ENCODE measurements around the gene DOHH.

The DOHH gene

GRCh38 chr19:3466635-3467034 is 33.8 kb downstream of the DOHH start:
- Histone ChIP-seq H3K9ac (ENCODE audit: insufficient read length, low read depth) (no peak overlapping the region), H3K27me3 (ENCODE audit: insufficient read depth, insufficient read length) (peaks cover 3% of the 10 kb centered on the region), H3K36me3 (ENCODE audit: insufficient read depth, insufficient read length, low read length) (peaks cover 3% of the 10 kb centered on the region), H3K9me3 (ENCODE audit: insufficient read depth, low read length) (peaks cover 13% of the 10 kb centered on the region; the same call in 1 of the 2 replicates), H3K4me3 (ENCODE audit: insufficient read length, low read depth) (no peak overlapping the region), H3K4me1 (ENCODE audit: insufficient read depth, insufficient read length) (peaks cover 9% of the 10 kb centered on the region)
- DNase-seq (ENCODE audit: low read depth, low spot score), result no peak
- TF ChIP-seq ZNF274 (IDR thresholded peaks at IDR 0.05; ENCODE audit: low read depth, low read length) (no peak), SUZ12 (IDR thresholded peaks at IDR 0.05; ENCODE audit: extremely low read depth, insufficient read depth, insufficient read length) (no peak), YY1 (IDR thresholded peaks at IDR 0.05; ENCODE audit: insufficient read depth, insufficient read length) (no peak)

GRCh38 chr19:3465552-3465951 is 34.9 kb downstream of the DOHH start:
- Histone ChIP-seq H3K27me3 (ENCODE audit: insufficient read depth, insufficient read length) (peaks cover 3% of the 10 kb centered on the region), H3K36me3 (ENCODE audit: insufficient read depth, insufficient read length, low read length) (peaks cover 3% of the 10 kb centered on the region), H3K4me1 (ENCODE audit: insufficient read depth, insufficient read length) (peaks cover 6% of the 10 kb centered on the region), H3K4me3 (ENCODE audit: insufficient read length, low read depth) (no peak overlapping the region), H3K9ac (ENCODE audit: insufficient read length, low read depth) (no peak overlapping the region), H3K9me3 (ENCODE audit: insufficient read depth, low read length) (peaks cover 13% of the 10 kb centered on the region; the same call in 1 of the 2 replicates)
- no peak for TF ChIP-seq SUZ12 (IDR thresholded peaks at IDR 0.05; ENCODE audit: extremely low read depth, insufficient read depth, insufficient read length)
- no peak for TF ChIP-seq YY1 (IDR thresholded peaks at IDR 0.05; ENCODE audit: insufficient read depth, insufficient read length)
- TF ChIP-seq ZNF274 (IDR thresholded peaks at IDR 0.05; ENCODE audit: low read depth, low read length), result no peak
- DNase-seq (ENCODE audit: low read depth, low spot score), result no peak

- DNase-seq (ENCODE audit: low read depth, low spot score), result no peak
- Histone ChIP-seq H3K4me1 (ENCODE audit: insufficient read depth, insufficient read length) (peaks cover 4% of the 10 kb centered on the region), H3K9me3 (ENCODE audit: insufficient read depth, low read length) (peaks cover 13% of the 10 kb centered on the region; the same call in 1 of the 2 replicates), H3K4me3 (ENCODE audit: insufficient read length, low read depth) (no peak overlapping the region), H3K9ac (ENCODE audit: insufficient read length, low read depth) (no peak overlapping the region), H3K36me3 (ENCODE audit: insufficient read depth, insufficient read length, low read length) (peaks cover 3% of the 10 kb centered on the region), H3K27me3 (ENCODE audit: insufficient read depth, insufficient read length) (peaks cover 3% of the 10 kb centered on the region)
- TF ChIP-seq YY1 (IDR thresholded peaks at IDR 0.05; ENCODE audit: insufficient read depth, insufficient read length) (no peak), ZNF274 (IDR thresholded peaks at IDR 0.05; ENCODE audit: low read depth, low read length) (no peak), SUZ12 (IDR thresholded peaks at IDR 0.05; ENCODE audit: extremely low read depth, insufficient read depth, insufficient read length) (no peak)
These were observed 35.8 kb downstream of the DOHH start for GRCh38 chr19:3464587-3465235.

- H3K9me3 ChIP-seq (ENCODE audit: insufficient read depth, low read length), result peaks cover 13% of the 10 kb centered on the region; the same call in 1 of the 2 replicates
- no peak for DNase-seq (ENCODE audit: low read depth, low spot score)
- H3K4me1 ChIP-seq (ENCODE audit: insufficient read depth, insufficient read length), result peaks cover 8% of the 10 kb centered on the region
- peaks cover 3% of the 10 kb centered on the region for H3K27me3 ChIP-seq (ENCODE audit: insufficient read depth, insufficient read length)
- no peak overlapping the region for H3K4me3 ChIP-seq (ENCODE audit: insufficient read length, low read depth)
- peaks cover 3% of the 10 kb centered on the region for H3K36me3 ChIP-seq (ENCODE audit: insufficient read depth, insufficient read length, low read length)
- peak overlapping the region; percentile 10 for H3K9ac ChIP-seq (ENCODE audit: insufficient read length, low read depth)
- TF ChIP-seq SUZ12 (IDR thresholded peaks at IDR 0.05; ENCODE audit: extremely low read depth, insufficient read depth, insufficient read length) (no peak), ZNF274 (IDR thresholded peaks at IDR 0.05; ENCODE audit: low read depth, low read length) (no peak), YY1 (IDR thresholded peaks at IDR 0.05; ENCODE audit: insufficient read depth, insufficient read length) (no peak)
These were observed 36.5 kb downstream of the DOHH start for GRCh38 chr19:3463714-3464586.

GRCh38 chr19:3462991-3463713 is 37.3 kb downstream of the DOHH start:
- peaks cover 3% of the 10 kb centered on the region for H3K27me3 ChIP-seq (ENCODE audit: insufficient read depth, insufficient read length)
- H3K9ac ChIP-seq (ENCODE audit: insufficient read length, low read depth), result no peak overlapping the region
- peaks cover 11% of the 10 kb centered on the region; the same call in 1 of the 2 replicates for H3K9me3 ChIP-seq (ENCODE audit: insufficient read depth, low read length)
- peaks cover 11% of the 10 kb centered on the region for H3K4me1 ChIP-seq (ENCODE audit: insufficient read depth, insufficient read length)
- H3K4me3 ChIP-seq (ENCODE audit: insufficient read length, low read depth), result no peak overlapping the region
- TF ChIP-seq ZNF274 (IDR thresholded peaks at IDR 0.05; ENCODE audit: low read depth, low read length) (no peak), SUZ12 (IDR thresholded peaks at IDR 0.05; ENCODE audit: extremely low read depth, insufficient read depth, insufficient read length) (no peak), YY1 (IDR thresholded peaks at IDR 0.05; ENCODE audit: insufficient read depth, insufficient read length) (no peak)
- H3K36me3 ChIP-seq (ENCODE audit: insufficient read depth, insufficient read length, low read length), result peaks cover 3% of the 10 kb centered on the region
- no peak for DNase-seq (ENCODE audit: low read depth, low spot score)

- DNase-seq (ENCODE audit: low read depth, low spot score), result no peak
- Histone ChIP-seq H3K9me3 (ENCODE audit: insufficient read depth, low read length) (no peaks in the 10 kb centered on the region), H3K27me3 (ENCODE audit: insufficient read depth, insufficient read length) (peaks cover 3% of the 10 kb centered on the region), H3K4me3 (ENCODE audit: insufficient read length, low read depth) (no peak overlapping the region), H3K36me3 (ENCODE audit: insufficient read depth, insufficient read length, low read length) (peaks cover 11% of the 10 kb centered on the region), H3K4me1 (ENCODE audit: insufficient read depth, insufficient read length) (peaks cover 18% of the 10 kb centered on the region), H3K9ac (ENCODE audit: insufficient read length, low read depth) (peak overlapping the region; percentile 1)
- TF ChIP-seq SUZ12 (IDR thresholded peaks at IDR 0.05; ENCODE audit: extremely low read depth, insufficient read depth, insufficient read length) (no peak), YY1 (IDR thresholded peaks at IDR 0.05; ENCODE audit: insufficient read depth, insufficient read length) (no peak), ZNF274 (IDR thresholded peaks at IDR 0.05; ENCODE audit: low read depth, low read length) (no peak)
These were observed 40.4 kb downstream of the DOHH start for GRCh38 chr19:3459965-3460582.
